G401 (cell line): ENCODE measurements around the gene LGALS3BP. TPM values are rescaled to one million over a fixed set of nuclear protein-coding genes. Genes with fewer than 3 reads are reported as not detected.

Experiments
- DNase-seq: peaks from one replicate; pipeline ENCODE4 v3.0.0-alpha.2; 2015; ENCODE audit warnings: low spot score
- in situ Hi-C: cut with HindIII; loops from 2 replicates; pipeline ENCODE4 v1.10.0; 2016; ENCODE audit warnings: low sequenced_read_pairs, mixed read lengths
- total RNA-seq: library from RNA; depleted of rRNA; stranded (reverse); fragments of >200 nt; shearing (Covaris generic); gene quantifications from 2 replicates; pipeline ENCODE4 v1.2.3, GENCODE V29; 2014

LGALS3BP gene
- total RNA-seq, 1 experiment from 2014 or later: 44.7 TPM

DNA sequence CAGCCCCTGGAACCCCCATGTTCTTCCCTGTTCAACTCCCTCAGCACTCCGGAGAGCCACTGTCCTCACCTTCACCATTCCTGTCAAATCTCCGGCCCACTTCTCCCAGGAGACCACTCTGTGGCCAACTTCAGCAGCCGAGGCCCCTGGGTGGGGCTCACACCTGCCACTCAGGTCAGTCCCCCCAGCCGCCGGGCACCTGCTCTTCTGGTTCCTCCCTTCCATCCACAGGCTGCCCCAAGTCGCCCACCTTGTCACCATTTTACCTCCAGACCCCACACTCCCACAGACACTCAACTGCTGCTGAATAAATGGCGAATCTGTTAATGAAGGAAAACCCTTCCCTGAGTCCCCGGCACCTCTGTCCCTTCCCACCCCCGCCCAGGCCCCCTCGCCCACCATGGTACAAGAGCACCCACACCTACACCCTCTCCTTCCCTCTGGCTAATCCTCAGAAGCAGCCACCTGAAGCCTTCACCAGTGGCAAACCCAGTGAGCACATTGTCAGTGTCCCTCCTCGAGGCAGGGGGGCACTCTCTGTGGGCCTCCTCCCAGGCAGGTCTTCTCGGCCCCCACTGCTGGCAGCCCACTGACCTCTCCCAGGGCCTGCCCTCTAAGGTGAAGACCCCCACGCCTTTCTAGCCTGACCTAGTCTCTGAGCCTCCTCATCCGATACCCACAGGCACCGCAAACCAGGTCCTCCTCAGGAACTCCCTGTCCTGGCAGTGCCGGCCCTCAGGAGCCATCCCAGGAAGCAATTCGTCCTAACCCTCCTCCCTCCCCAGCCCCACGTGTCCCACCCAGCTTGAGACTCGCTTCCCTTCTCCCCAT lies 21.7 kb upstream of the LGALS3BP start:
- in situ Hi-C loops: no loop called here
- no peak for DNase-seq

DNA sequence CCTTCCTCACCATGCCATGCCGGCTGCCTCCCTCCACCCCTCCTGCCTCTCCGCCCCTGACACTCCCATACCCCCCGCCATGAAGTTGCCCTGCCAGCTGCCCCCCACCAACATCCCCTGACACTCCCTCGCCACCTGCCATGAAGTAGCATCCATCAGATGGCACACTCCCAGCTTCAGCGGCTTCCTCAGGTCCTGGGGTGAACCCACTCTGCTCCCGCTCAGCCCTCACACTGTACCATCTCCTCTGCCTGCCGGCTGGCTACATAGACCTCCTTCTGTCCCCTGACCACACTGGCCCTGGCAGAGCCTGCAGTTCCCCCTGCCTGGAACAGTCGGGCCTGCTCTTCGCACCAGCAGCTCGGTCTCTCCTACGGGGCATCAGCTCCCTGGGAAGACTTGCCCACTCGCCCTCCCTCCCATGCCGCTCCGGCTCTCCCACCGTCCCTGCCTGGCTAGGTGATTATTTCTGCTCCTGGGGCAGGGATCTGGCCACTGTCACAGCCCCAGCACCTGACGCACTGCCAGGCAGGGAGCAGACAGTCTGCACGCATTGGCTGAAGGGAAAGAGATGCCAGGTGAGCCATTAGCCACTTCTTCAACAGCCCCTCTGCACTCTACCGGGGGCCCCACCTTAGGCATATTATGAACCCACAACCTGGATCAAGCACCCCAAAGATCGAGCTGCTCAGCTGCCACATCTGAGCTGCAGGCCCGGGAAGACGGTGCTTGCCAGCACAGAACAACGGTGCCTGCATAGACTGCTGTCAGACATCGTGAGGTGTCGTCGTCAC lies 20.9 kb upstream of the LGALS3BP start:
- in situ Hi-C loops: no loop called here
- peak; percentile 80 for DNase-seq

DNA sequence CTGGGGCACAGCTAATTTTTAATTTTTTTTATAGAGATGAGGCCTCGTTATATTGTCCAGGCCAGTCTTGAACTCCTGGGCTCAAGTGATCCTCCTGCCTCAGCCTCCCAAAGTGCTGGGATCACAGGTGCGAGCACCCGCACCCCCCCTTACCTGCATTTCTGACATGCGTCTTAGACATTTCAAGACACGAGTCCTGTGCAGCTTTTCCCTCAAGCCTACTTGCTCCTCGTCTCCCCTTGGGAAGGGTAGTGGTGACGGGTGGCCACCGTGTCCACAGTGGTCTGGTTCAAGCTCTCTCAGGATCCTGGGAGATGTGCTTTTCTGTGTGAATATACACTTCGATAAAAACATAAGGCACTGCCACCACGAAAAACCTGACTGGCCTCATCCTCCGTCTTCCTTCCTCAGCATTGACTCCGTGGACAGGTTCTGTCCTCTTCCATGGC lies 20.2 kb upstream of the LGALS3BP start:
- DNase-seq: no peak
- in situ Hi-C loops: no loop called here

DNA sequence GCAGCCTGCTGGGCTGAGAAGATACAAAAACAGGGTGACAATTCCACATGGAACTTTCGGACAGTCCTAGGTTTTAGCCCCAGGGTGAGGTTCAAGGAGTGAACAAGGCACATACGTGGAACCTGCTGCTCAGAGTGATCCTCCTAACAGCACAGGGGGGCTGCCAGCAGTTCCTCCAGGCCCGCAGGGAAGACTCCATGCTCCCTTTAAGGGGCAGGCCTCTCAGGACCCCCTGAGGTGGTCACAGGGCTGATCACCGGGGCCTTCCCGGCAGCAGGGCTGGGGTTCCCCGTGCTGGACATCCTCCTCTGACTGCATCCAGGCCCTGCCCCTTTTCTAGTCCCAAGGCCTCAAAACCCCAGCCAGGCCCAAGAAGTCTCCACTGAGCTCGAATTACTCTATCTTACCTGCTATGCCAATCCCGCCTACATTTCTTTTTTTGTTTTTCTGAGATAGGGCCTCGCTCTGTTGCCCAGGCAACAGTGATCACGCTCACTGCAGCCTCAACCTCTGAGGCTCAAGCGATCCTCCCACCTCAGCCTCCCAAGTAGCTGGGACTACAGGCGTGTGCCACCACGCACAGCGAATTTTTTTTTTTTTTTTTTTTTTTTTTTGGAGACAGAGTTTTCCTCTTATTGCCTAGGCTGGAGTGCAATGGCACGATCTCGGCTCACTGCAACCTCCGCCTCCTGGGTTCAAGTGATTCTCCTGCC lies 19.5 kb upstream of the LGALS3BP start:
- no peak for DNase-seq
- in situ Hi-C loops: no loop called here

DNA sequence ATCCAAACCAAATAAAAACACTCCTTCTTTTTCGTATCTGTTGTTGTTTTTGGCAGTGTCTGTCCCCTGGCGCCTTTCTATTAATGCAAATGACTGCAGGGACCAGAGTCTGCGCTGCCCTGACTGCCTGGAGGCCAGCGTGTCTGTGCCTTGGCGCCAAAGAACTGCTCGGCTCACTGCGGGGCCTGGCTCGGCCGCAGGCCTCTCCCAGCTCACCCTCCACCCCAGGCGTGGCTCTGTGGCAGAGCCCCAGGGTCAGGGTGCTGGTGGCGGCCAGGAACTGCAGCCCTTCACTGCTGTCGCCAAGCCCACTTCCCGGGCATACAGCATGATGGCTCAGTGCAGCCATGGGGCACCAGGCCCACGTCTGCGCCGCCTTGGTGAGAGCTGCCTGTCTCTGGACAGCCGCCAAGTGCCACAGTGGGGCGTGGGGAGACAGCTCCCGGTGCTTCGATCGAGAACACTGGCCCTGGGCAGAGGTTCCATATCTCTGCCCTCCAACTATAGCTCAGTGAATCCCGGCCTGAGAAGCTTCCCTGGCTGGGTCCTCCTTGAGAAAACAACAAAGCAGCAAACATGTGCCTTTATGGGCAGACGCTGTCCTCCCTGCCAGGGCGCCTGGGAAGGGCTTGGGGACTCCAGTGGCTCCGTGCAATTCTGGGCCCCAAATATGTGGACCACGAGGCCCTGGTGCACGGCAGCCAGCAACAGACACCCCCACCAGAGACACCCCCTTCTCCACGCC lies 18.8 kb upstream of the LGALS3BP start:
- DNase-seq: peak; percentile 50

DNA sequence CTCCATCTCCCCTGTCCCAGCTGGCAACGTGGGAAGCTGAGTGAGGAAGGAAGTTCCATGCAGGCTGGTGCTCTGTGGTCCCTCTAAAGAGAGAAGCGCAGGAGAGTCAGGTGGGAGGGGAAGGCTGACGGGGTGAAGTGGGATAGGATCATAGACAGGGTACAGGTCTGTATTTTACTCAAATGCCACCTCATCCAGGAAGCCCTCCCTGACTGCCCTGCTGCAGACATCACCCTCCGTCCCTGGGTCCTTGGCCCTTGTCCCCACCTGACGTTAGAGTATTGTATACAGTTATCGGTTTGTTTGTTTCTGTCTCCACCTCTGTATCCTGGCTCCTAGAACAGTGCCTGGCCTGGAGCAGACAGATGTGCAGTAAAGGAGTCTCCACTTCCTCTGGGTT lies 18.2 kb upstream of the LGALS3BP start:
- no peak for DNase-seq
- in situ Hi-C loops: no loop called here

More for the DNA sequence above, 18.8 kb upstream of the LGALS3BP start:
- in situ Hi-C loops: no loop called here

DNA sequence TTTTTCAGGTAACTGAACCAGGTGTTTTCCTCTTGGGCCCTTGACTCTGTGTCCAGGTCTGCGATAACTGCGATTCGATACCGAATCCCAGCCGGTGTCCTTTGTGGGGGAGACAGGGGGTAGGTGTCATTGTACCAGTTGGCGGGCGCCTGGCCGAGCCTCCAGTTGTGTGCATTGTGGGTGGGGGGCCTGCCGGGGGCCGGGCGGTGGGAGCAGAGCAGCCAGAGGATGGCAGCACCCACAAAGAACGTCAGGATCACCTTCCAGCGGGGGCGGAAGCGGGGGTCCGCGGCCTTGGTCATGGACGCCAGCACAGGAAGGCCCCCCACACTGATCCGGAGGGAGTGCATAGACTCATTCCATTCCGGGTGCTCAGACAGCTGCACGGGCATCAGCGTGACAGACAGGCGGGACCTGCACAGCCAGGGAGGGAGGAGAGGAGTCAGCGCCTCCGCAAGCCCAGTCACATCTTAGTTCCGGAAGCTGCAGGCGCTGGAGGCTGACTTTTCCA lies 17.6 kb upstream of the LGALS3BP start:
- no peak for DNase-seq
- in situ Hi-C loops: no loop called here

DNA sequence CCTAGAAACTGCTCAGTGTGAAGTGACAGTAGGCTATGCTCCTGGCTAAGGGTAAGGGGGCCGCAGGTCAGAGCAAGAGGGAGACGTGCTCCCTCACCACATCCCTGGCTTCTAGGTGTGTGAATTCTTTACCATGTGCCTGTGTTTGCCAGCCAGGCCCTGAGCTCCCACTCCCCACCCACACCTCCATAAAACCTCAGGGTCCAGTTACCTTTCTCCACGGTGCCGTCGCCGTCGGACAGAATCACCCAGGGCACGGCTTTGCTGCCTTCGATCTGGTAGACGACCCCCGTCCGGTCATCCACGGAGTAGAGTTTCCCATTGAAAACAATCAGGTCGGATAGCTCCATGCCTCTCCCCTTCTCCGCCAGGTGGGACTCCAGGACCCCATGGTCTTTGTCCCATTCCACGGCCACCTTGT lies 17.1 kb upstream of the LGALS3BP start:
- no peak for DNase-seq
- in situ Hi-C loops: no loop called here

DNA sequence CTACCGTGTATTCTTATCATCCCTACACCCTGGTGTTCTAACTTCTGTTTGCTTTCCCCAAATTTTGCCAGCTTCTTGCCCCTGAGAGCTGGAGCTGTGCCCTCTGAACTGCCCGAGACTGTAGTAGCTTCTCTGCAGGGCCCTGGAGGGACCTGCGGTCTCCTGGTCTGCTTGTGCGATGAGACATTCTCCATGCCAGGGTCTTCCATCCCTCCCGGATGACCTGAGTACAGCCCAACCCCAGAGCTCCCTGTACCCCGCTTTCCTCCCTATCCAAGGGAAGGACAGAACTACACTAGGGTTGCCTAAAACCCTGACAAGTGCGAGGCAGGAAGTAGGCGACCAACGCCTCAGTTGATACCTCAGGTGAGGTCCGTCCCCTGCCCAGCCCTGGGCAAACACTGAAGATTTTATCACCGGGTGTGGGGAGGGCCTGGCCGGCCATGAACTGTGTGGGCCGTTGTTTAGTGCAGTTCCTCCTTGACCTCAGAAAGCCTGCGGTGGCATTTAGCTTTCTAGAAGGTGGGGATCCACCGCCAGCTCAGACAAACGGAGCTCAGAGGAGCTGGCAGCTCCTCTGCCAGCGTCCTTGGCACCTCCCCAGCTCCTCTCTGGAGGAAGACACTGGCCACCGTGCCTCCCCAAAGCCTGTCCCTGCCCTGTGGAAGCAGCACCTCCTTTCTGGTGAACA lies 16.2 kb upstream of the LGALS3BP start:
- peak; percentile 86 for DNase-seq

DNA sequence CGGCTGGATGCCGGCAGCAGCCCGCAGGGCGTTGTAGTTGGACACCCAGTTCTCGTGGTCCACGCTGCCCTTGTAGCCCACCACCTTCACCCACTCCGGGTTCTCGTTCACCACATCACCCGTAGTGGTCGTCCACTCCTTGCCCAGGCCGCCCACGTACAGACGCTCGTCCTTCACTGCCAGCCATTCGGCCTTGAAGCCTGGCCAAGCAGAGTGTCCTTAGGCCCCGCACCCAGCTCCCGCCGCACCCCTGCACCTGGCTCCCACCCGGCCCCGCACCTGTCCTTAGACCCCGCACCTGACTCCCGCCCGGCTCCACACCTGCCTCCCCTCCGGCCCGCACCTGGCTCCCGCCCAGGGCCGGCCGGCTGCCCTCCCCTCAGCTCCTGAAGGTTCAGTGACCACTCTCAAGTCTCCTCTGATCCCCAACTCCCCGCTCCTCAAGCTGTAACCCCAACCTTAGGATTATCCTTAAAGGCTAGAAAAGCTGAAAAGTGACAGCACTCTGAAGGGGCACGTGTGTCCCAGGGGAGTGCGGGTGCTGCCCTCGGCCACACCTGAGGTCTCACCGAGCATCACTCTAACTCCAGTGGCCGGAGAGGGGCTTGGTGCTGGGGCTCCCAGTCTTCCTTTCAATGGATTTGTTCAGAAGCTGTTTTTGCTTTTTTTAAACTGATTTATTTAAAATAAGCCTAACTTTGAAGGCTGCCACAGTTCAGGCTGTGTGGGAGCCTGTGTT lies 15.5 kb upstream of the LGALS3BP start:
- in situ Hi-C loops: no loop called here
- DNase-seq: no peak

More for the DNA sequence above, 16.2 kb upstream of the LGALS3BP start:
- in situ Hi-C loops: no loop called here

DNA sequence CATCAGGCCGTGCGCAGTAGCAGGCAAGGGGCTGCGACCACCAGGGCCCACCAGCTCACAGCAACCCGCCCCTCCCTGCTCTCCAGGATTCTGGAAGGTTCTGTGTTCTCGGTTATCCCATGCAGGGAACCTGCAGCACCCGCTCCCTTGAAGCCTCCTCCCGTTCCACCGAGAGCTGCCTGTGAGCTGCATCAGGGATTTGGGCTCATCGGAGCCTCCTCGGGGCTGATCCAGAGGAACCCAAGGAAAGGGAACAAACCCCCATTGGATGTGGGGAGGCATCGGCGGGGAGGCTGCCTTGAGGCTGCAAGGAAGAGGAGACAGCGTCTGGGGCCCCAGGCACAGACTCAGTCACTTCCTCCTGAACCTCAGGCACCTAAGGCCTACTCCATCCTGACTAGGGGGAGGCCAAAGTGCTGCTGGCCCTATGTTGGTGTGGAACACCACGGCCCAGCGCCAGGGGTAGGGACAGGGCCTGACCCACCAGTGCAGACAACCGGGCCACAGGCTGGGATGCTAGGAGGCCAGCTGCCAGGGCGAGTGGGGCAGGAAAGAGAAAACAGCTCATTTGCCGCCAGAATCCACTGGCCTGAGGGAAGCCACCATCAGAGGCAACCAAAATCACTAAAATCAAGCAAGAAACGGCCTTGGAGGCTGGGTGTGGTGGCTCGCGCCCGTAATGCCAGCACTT lies 14.4 kb upstream of the LGALS3BP start:
- in situ Hi-C loops: no loop called here
- no peak for DNase-seq

DNA sequence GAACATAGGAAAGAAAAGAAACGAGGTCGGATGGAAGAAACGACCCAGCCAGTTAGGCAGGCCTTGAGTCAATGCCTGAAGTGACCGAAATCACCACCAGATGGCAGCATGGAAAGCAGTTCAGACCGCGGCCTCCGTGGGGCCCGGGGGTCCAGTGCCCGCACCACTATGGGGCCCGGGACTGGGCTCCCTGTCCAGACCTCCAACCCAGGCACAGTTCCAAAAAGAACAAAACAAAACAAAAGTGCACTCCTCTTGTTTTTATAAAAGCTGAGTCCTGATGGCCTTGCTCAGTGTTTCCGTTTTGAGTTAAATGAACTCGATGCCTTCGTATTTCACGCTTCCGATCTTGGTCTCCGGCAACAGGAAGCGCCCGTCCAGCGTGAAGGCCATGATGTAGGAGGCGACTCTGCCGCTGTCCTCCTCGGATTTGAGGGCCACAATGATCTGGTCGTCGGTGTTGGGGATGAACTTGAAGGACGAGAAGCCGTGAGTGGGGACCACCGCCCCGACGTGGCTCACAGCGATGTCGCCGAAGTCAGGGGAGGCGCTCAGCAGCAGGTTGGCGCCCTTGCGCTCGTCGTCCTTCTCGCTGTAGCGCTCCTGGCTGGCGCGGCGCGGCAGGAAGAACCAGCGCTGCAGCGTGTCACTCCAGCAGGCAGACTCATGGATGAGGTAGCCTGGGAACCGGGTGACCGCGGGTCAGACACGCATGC lies 13.7 kb upstream of the LGALS3BP start:
- in situ Hi-C loops: no loop called here
- peak; percentile 70 for DNase-seq

DNA sequence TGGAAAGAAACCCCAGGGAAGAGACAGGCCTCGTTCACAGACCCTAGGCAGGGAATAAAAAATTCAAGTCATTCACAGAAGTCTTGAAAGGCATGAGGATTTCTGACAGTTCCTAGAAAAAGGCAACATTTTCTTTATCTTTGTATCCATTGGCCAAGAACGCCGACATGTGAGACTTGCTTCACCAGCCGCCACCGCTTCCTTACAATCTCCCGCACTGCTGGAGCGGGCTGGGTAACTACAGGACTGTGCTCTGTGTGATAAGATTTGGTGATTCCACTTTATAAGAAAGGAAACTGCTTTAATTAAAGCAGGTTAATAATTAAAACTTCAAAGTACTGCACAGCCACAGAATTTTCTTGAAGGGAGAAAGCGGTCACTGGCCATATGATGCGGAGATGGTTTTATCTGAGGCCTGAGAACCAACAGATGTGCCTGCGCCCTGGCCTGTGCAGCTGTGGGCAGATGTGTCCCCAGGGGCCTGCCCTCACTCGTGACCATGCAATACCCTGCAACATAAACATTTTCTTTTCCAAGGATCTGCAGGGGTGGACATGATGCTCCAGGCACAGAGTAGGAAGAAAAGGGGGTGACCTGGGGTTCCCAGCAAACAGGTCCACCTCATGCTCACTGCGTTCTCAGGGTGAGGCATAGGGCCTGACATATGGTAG lies 13.0 kb upstream of the LGALS3BP start:
- DNase-seq: no peak
- in situ Hi-C loops: no loop called here

DNA sequence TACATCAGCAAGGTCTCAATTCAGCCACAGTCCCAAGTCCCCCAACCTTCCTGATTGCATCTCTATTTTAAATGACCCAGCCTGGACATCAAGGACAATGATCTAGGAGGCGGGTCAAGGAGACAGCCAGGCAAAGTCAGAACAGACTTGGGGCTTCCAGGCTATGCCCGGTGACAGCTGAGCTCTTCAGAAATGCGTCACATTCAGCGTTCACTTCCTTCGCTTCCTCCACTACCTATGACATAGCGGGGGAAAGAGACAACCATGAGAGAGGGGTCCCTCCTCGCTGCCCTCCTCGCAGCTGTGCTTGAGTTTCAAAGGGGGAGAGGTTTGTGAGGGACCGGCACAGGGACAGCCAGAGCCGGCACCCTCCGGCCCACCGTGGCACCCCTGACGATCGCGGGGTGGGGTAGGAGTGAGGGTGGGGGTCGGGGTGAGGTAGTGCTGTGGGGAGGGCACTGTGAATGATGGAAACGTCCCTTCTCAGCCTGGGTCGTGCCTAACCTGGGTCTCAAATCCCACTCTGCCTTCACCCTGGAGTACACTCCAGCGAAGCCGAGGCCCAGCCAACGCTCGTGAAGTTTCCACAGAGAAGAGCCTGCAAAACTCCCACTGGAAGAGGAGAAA lies 12.3 kb upstream of the LGALS3BP start:
- in situ Hi-C loops: no loop called here
- DNase-seq: no peak

DNA sequence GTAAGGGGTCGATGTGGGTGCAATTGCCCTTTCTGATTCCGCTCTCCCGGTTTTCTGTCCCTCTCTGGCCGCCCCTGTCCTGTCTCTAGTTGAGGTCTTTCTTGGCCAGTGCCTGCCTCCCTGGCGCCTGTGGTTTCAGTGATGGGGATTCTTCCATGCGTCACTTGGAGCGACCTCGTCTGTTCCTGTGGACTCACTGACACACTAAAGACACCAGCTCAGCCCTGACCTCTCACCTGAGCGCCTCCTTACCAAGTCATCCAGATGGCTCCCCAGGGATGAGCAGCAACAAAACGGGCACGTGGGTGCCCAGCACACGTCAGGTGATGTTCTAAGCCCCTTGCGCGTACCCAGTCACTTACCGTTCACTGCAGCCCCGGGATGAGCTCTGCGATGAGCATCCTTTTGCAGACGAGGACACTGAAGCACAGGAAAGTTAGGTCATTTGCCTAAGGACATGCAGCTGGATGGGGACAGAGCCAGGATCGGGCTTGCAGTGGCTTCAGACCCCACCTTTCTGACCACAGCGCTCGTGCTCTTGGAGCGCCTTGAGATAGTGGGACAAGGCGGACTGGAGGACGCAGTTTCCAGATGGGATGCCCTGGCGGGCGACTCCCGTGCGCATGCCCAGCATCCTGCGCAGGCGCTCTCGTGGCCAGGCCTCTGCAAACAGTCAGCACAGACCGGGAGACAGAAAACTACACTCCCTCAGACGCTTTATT lies 11.5 kb upstream of the LGALS3BP start:
- in situ Hi-C loops: no loop called here
- no peak for DNase-seq
